OCI-LY3 (cell line): ENCODE measurements around the gene GOLGA6C.
"Not testable (repeated sequence)": the region's sequence is repeated elsewhere in the genome, so short reads cannot be mapped to it uniquely, and the experiment has no call there.

ENCODE experiments used
- H2AFZ ChIP-seq: fragments of 200-600, 300-600 bp; shearing (Covaris generic); 2 replicates; pipeline ENCODE4 v1.6.0; 2014; ENCODE audit warnings: antibody characterized with exemption, low read depth, low read length
- H3K27ac ChIP-seq: fragments of 200-600, 300-600 bp; sonication (generic); 2 replicates; pipeline ENCODE4 v1.5.1; 2014; ENCODE audit warnings: mild to moderate bottlenecking, low read length, moderate library complexity, mixed read lengths
- H3K27me3 ChIP-seq: fragments of 200-600, 300-600 bp; sonication (generic); 2 replicates; pipeline ENCODE4 v1.6.1; 2014; ENCODE audit warnings: low read depth, low read length, mixed read lengths
- H3K36me3 ChIP-seq: fragments of 200-600, 300-600 bp; sonication (generic); replicated peaks from 2 replicates; pipeline ENCODE3; 2014; ENCODE audit warnings: low read depth, low read length, mixed read lengths
- H3K4me1 ChIP-seq: fragments of 300-600, 200-600 bp; sonication (generic); 2 replicates; pipeline ENCODE4 v1.6.1; 2014; ENCODE audit warnings: low read length, mixed read lengths
- H3K4me2 ChIP-seq: fragments of 200-600, 300-600 bp; sonication (generic); 2 replicates; pipeline ENCODE4 v1.6.1; 2014; ENCODE audit warnings: low read length, mixed read lengths
- H3K4me3 ChIP-seq: fragments of 300-600, 200-600 bp; sonication (generic); 2 replicates; pipeline ENCODE4 v1.5.1; 2014; ENCODE audit warnings: antibody characterized with exemption, mild to moderate bottlenecking, low read length, moderate library complexity
- H3K79me2 ChIP-seq: fragments of 300-600, 200-600 bp; shearing (Covaris generic); 2 replicates; pipeline ENCODE4 v1.6.1; 2014; ENCODE audit warnings: mild to moderate bottlenecking, low read length, mixed read lengths
- H3K9ac ChIP-seq: fragments of 300-600, 200-600 bp; shearing (Covaris generic); 2 replicates; pipeline ENCODE4 v1.6.0; 2014; ENCODE audit warnings: mild to moderate bottlenecking, low read length, moderate library complexity
- H3K9me3 ChIP-seq: fragments of 200-600, 300-600 bp; shearing (Covaris generic); 2 replicates; pipeline ENCODE4 v1.6.1; 2014; ENCODE audit warnings: low read length, mixed read lengths; ENCODE audit not compliant: insufficient read depth
- H4K20me1 ChIP-seq: fragments of 200-600, 300-600 bp; sonication (generic); 2 replicates; pipeline ENCODE4 v1.6.1; 2016; ENCODE audit warnings: low read length, mixed read lengths; ENCODE audit not compliant: insufficient read depth
- EZH2phosphoT487 ChIP-seq: fragments of 200-600 bp; shearing (Covaris generic); IDR thresholded peaks from 2 replicates; pipeline ENCODE4 v1.6.1; 2018; ENCODE audit warnings: antibody characterized with exemption, mixed run types, low read depth
- TF ChIP-seq, protein P1 (sequence below): fragments of 200-600, 300-600 bp; sonication (generic); IDR thresholded peaks from 2 replicates; pipeline ENCODE4 v1.5.1; 2014; ENCODE audit warnings: antibody characterized with exemption, low read length, low read depth

GOLGA6C gene

GRCh38 chr15:75223688-75224087 lies 34.4 kb upstream of the GOLGA6C start:
- H3K27ac ChIP-seq = no peak overlapping the region
- H3K4me2 ChIP-seq = no peak overlapping the region
- peaks cover 18% of the 10 kb centered on the region for H3K4me1 ChIP-seq
- no peak overlapping the region for H2AFZ ChIP-seq
- peaks cover 5% of the 10 kb centered on the region for H3K27me3 ChIP-seq
- H3K36me3 ChIP-seq = no peaks in the 10 kb centered on the region
- H4K20me1 ChIP-seq = no peaks in the 10 kb centered on the region
- H3K4me3 ChIP-seq = no peak overlapping the region
- no peak for TF ChIP-seq EZH2phosphoT487
- TF ChIP-seq, protein P1, sequence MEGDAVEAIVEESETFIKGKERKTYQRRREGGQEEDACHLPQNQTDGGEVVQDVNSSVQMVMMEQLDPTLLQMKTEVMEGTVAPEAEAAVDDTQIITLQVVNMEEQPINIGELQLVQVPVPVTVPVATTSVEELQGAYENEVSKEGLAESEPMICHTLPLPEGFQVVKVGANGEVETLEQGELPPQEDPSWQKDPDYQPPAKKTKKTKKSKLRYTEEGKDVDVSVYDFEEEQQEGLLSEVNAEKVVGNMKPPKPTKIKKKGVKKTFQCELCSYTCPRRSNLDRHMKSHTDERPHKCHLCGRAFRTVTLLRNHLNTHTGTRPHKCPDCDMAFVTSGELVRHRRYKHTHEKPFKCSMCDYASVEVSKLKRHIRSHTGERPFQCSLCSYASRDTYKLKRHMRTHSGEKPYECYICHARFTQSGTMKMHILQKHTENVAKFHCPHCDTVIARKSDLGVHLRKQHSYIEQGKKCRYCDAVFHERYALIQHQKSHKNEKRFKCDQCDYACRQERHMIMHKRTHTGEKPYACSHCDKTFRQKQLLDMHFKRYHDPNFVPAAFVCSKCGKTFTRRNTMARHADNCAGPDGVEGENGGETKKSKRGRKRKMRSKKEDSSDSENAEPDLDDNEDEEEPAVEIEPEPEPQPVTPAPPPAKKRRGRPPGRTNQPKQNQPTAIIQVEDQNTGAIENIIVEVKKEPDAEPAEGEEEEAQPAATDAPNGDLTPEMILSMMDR = no peak
- H3K79me2 ChIP-seq = no peaks in the 10 kb centered on the region
- no peak overlapping the region for H3K9ac ChIP-seq
- H3K9me3 ChIP-seq = no peaks in the 10 kb centered on the region

- Histone ChIP-seq H3K36me3 (no peaks in the 10 kb centered on the region), H3K79me2 (no peaks in the 10 kb centered on the region), H3K27me3 (peaks cover 9% of the 10 kb centered on the region)
These were observed 33.9 kb upstream of the GOLGA6C start for GRCh38 chr15:75224281-75224680.

DNA sequence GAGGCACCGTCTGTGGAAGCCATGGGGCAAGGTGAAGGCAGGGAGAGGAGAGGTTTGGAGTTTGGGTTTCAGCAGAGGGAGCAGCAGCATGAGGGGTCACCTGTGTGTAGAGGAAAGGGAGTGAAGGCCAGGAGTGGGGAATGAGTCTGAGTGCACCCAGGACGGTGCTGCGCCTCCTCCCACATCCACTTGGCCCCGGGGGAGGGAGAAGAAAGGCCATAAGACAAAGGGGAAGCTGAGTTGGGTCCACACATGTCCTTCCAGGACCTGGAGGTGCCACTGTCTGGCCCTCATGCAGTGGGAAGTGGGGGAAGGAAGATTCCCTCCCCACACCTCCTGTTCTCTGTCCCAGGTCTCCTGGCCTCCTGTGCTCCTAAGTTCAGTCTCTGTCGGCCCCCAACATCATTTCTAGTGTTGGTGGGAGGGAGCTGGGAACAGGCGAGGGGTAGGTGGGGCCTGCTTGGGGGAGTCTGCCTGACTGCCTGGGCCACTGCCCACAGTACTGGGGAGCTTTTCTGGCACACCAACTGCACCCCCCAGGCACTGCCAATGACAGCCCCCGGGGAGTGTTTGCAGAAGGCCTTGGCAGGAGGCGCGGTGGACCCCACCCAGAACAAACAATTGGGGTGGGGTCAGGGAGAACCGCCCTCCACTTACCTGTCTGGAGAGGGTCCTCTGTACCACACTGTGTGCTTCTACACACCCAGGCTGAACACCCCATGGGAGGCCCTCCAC lies 32.9 kb upstream of the GOLGA6C start:
- not testable (repeated sequence) for H3K27me3 ChIP-seq, H3K4me2 ChIP-seq, H3K9me3 ChIP-seq, H3K27ac ChIP-seq, H2AFZ ChIP-seq, H3K79me2 ChIP-seq, H4K20me1 ChIP-seq, H3K4me3 ChIP-seq, H3K4me1 ChIP-seq, H3K36me3 ChIP-seq, H3K9ac ChIP-seq

More at GRCh38 chr15:75224281-75224680, 33.9 kb upstream of the GOLGA6C start:
- Histone ChIP-seq H2AFZ (no peak overlapping the region), H3K4me1 (peaks cover 12% of the 10 kb centered on the region), H3K9me3 (no peaks in the 10 kb centered on the region), H3K9ac (no peak overlapping the region), H4K20me1 (no peaks in the 10 kb centered on the region), H3K27ac (no peak overlapping the region), H3K4me3 (no peak overlapping the region), H3K4me2 (no peak overlapping the region)
- no peak for TF ChIP-seq EZH2phosphoT487
- TF ChIP-seq, protein P1 = no peak

DNA sequence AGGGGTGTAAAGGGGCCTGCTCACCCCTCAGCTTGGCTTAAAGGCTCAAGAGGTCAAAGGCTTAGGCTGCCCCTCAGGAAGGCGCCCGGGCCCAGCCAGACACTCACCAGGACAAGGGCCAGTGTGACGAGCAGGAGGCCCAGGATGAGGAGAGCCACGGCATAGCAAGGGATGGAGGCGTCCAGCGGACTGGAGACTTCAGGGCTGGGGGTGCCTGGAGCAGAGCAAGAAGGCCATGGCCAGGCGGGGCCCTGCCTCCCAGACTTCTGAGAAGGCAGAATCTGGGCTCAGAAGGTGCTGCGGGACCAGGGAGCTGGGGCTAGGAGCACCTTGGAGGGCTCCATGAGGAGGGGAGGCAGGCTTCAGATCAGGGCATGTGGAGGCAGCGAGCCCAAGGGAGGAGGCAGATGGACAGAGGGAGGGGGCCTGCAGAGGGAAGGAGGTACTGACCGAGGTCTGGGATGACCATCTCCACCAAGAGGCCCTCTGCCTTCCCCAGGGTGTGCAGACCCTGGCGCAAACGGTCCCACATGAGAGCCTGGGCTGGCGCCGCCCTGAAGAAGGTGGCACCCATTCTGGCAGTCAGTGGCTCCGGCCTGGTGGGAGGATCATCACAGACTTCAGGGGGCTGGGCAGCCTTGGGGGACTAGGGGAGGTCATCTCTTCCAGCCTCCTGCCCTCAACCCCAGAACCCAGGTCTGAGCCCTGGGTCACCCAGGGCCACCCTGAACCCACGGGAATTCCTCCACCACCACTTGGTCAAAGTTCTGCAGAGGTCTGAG lies 32.0 kb upstream of the GOLGA6C start:
- H3K36me3 ChIP-seq = no peaks in the 10 kb centered on the region
- no peak overlapping the region for H3K4me2 ChIP-seq
- H3K79me2 ChIP-seq = no peaks in the 10 kb centered on the region
- H3K27ac ChIP-seq = no peak overlapping the region
- TF ChIP-seq EZH2phosphoT487 = no peak
- TF ChIP-seq, protein P1 = no peak
- no peak overlapping the region for H3K9ac ChIP-seq
- H3K9me3 ChIP-seq = no peaks in the 10 kb centered on the region
- H3K4me3 ChIP-seq = no peak overlapping the region
- no peaks in the 10 kb centered on the region for H4K20me1 ChIP-seq
- H3K27me3 ChIP-seq = peaks cover 9% of the 10 kb centered on the region
- no peak overlapping the region for H2AFZ ChIP-seq
- H3K4me1 ChIP-seq = no peaks in the 10 kb centered on the region

DNA sequence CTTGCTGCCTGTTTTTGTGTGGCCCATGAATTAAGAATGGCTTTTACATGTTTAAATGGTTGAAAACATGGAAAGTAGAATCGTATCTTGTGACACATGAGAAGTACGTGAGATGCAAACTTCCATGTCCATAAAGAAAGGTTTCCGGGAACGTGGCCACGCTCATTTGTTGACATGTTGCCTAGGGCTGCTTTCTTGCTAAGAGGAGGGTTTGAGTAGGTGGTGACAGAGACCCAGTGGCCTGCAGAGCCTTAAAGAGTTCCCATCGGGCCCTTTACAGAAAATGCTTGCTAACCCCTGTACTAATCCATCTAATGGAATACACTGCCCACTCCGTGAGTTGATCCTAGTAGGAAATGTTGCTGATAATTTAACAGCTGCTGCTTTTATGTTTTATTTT lies 31.0 kb upstream of the GOLGA6C start:
- not testable (repeated sequence) for H3K4me3 ChIP-seq, H3K9me3 ChIP-seq, H3K36me3 ChIP-seq, H3K79me2 ChIP-seq, H3K4me2 ChIP-seq, H4K20me1 ChIP-seq, H2AFZ ChIP-seq, H3K9ac ChIP-seq, H3K4me1 ChIP-seq, H3K27ac ChIP-seq
- peaks cover 17% of the 10 kb centered on the region for H3K27me3 ChIP-seq
